Measurements from ENCODE around the gene EGFL7. TPM values are rescaled to one million over a fixed set of nuclear protein-coding genes. Genes with fewer than 3 reads are reported as not detected.

Gene EGFL7
- polyA plus RNA-seq, 1 of the 3 experiments (the other 2 are of a cell fraction) = 43.0 TPM

- DNase-seq = no peak
- H3F3A ChIP-seq (replicated peaks; ENCODE audit: insufficient read depth) = peaks cover 17% of the 10 kb centered on the region
- H3K9me2 ChIP-seq = no peaks in the 10 kb centered on the region
- H2AFZ ChIP-seq (ENCODE audit: low read depth) = no peak overlapping the region
- TF ChIP-seq ZBTB33 (IDR thresholded peaks at IDR 0.05; ENCODE audit: borderline replicate concordance, low read depth) (no peak), RFX5 (IDR thresholded peaks at IDR 0.05; ENCODE audit: low read length) (no peak), RCOR1 (IDR thresholded peaks at IDR 0.05; ENCODE audit: low read length) (no peak), TEAD4 (IDR thresholded peaks at IDR 0.05; ENCODE audit: borderline replicate concordance, insufficient read depth) (no peak), JUND (IDR thresholded peaks at IDR 0.05) (no peak), IRF3 (IDR thresholded peaks at IDR 0.05; ENCODE audit: low read depth, low read length) (no peak), GABPA (IDR thresholded peaks at IDR 0.05; ENCODE audit: low read depth) (no peak), RXRA (IDR thresholded peaks at IDR 0.05; ENCODE audit: borderline replicate concordance, low read depth) (no peak), MXI1 (IDR thresholded peaks at IDR 0.05; ENCODE audit: low read depth, low read length) (no peak), FOXJ3 (CRISPR knock-in tag; IDR thresholded peaks at IDR 0.05) (no peak), NRF1 (IDR thresholded peaks at IDR 0.05; ENCODE audit: low read depth, low read length) (no peak), NFIC (IDR thresholded peaks at IDR 0.05; ENCODE audit: borderline replicate concordance) (no peak), EP300 (IDR thresholded peaks at IDR 0.05; ENCODE audit: borderline replicate concordance in 1 of 2, low read depth in 1 of 2, low read length in 1 of 2) (no peak), SIN3A (IDR thresholded peaks at IDR 0.05; ENCODE audit: borderline replicate concordance, low read depth, low read length) (no peak), USF2 (IDR thresholded peaks at IDR 0.05; ENCODE audit: borderline replicate concordance, low read depth, low read length) (no peak), MEF2A (IDR thresholded peaks at IDR 0.05; ENCODE audit: borderline replicate concordance, low read depth) (no peak), USF1 (IDR thresholded peaks at IDR 0.05; ENCODE audit: borderline replicate concordance, low read depth) (no peak), POLR2AphosphoS5 (IDR thresholded peaks at IDR 0.05; ENCODE audit: low read depth, low read length) (no peak)
- H3K9me3 ChIP-seq = no peaks in the 10 kb centered on the region
- 85% methylated on average over 4 of the region's 7 CpGs for WGBS (ENCODE audit: low lambda C conversion rate)
- no peaks in the 10 kb centered on the region for H3K79me2 ChIP-seq (ENCODE audit: insufficient read depth)
- POLR2A ChIA-PET = interaction anchor here (0.6 kb wide), 1 partner anchor 10 kb away, joined by 4 read pairs; no protein-coding TSS in a partner anchor
- H3K27ac ChIP-seq (ENCODE audit: low read depth in 2 of 2, low read length in 1 of 2) = no peak overlapping the region
- no peaks in the 10 kb centered on the region for H4K20me1 ChIP-seq (ENCODE audit: insufficient read depth)
- CTCF ChIA-PET = interaction anchor here (1.7 to 2.3 kb wide), 2 partner anchors 35 to 219 kb away, joined by 6 to 7 read pairs; no protein-coding TSS in a partner anchor
- no peak overlapping the region for H3K4me2 ChIP-seq
- H3K9ac ChIP-seq = no peak overlapping the region
- peaks cover 0 to 4% of the 10 kb centered on the region in 2 experiments; a peak in 1 of 4 replicates for H3K4me1 ChIP-seq (ENCODE audit: control insufficient read depth in 1 of 2, insufficient read depth in 2 of 2, low read depth in 1 of 2, low read length in 1 of 2)
- H3K4me3 ChIP-seq (ENCODE audit: low read depth in 2 of 2, low read length in 1 of 2) = no peak overlapping the region
- no peaks in the 10 kb centered on the region for H3K27me3 ChIP-seq (ENCODE audit: insufficient read depth)
- no peaks in the 10 kb centered on the region for H3K36me3 ChIP-seq (replicated peaks in 1 of 2; ENCODE audit: control insufficient read depth in 1 of 2, insufficient read depth in 2 of 2, low read length in 1 of 2)
These were observed 44.3 kb downstream of the EGFL7 start for GRCh38 chr9:136707011-136707410.

Data from SK-N-SH (cell line).